NT2/D1 (cell line): ENCODE results near the gene TMUB2.

Experiments
- SUZ12 ChIP-seq: IDR thresholded peaks from 2 replicates; pipeline ENCODE4 v1.6.1; 2011; ENCODE audit not compliant: insufficient read length, insufficient read depth; ENCODE audit errors: extremely low read depth
- YY1 ChIP-seq: IDR thresholded peaks from 2 replicates; pipeline ENCODE4 v1.6.1; 2011; ENCODE audit not compliant: insufficient read length, insufficient read depth
- ZNF274 ChIP-seq: IDR thresholded peaks from 2 replicates; pipeline ENCODE4 v1.6.1; 2011; ENCODE audit warnings: mild to moderate bottlenecking, low read depth, low read length

- TF ChIP-seq ZNF274 (no peak), SUZ12 (no peak), YY1 (no peak)
These were observed 45.3 kb downstream of the TMUB2 start for GRCh38 chr17:44232061-44232460.
